GM21576 (cell line): Measurements from ENCODE around the gene BMP6.
A peak's percentile ranks its signal among the peaks of the same experiment; 100 is the strongest.

Experiments used
- ATAC-seq: cut with Tn5 transposase; IDR thresholded peaks from one replicate; pipeline ENCODE4 v1.9.1; 2021; ENCODE audit warnings: mild to moderate bottlenecking, moderate library complexity; ENCODE audit not compliant: unreplicated experiment

BMP6 gene

DNA sequence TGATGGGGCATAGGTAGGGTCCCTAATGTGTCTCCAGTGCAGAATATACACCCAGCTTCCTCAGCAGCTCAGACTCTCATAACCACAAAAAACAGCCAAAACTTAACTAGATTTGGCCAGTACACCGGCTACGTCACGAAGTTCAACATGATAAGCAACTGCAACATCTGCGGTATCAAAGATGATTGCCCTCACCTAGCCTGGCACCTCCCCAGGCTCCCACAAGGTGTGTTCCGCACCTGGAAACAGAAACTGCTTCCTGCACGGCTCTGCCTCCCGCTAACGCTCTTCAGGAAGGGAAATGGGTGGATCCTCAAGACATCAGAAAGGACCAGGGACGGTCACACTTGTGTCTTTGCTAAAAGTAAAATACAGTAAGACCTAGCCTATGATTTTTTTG lies 175.2 kb downstream of the BMP6 start:
- ATAC-seq, result no peak

DNA sequence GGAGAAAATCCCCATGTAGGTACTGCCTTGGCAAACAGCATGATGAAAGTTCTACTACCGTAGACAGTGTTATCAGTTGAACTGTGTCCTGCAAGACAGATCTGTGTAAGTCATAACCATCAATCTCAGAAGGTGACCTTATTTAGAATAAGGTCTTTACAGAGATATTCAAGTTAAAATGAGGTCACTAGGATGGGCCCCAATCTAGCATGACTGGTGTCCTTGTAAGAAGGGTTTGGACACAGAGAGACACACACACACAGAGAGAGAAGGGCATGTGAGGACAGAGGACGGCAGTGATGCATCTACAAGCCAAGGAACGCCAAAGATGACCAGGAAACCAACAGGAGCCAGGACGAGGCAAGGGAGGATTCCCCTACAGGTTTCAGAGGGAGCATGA lies 175.9 kb downstream of the BMP6 start:
- ATAC-seq, result no peak

DNA sequence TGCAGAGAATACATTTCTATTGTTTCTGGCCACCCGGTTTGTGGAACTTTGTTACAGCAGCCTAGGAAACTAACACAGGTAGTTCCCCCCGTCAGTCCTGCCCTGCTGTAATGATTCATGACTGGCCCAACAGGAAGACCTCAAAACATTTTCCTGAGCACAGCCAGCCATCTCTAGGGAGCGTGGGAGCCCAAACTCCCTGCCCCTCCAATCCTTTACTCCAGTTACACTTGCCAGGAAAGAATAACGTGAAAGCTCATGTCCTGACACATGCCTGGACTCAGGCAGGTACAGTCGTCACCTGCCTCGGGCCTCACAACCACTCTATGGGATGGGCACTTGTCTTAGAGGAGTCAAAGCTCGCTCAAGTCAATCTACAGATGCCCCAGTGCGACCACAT lies 176.3 kb downstream of the BMP6 start:
- no peak for ATAC-seq

GRCh38 chr6:7902867-7903266 lies 177.0 kb downstream of the BMP6 start:
- no peak for ATAC-seq

DNA sequence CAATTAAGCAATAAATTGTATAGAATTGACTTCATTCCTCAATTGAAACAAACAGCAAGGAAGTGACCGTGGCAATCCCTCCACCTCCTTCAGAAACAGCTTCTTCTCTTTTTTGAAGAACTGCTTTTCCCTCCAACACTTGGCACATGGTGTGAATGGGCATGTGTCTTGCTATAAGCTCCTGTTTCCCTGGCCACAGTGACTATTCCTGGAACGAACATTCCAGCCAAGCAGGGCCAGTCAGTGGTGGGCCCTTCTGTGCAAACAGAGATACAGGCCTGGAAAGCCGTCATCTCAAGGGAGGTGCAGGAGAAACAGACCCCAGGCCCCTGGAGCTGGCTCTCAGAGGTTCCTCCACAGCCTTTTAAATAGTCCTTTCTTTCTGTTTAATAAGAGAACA lies 177.8 kb downstream of the BMP6 start:
- ATAC-seq, result no peak

- no peak for ATAC-seq
These were observed 178.9 kb downstream of the BMP6 start for GRCh38 chr6:7904654-7905319.

GRCh38 chr6:7905416-7905815 lies 179.5 kb downstream of the BMP6 start:
- no peak for ATAC-seq

DNA sequence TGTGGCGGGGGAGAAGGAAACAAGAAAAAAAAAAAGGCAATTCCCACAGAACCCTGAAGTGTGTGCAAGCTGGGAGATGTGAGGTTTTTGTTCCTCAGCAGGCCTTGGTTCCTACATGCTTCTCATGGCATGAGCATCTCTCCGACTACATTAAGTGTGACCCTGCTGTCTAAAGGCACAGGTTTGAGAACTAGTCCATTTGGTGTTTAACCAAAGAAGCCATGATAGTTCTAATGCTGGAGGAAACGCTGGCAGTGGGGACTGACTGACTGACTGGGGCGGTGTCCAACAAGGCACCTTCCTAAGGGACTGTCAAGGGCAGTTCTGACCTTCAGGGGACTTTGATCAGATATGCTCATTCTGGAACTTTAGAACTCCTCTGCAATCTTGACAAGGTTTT lies 180.8 kb downstream of the BMP6 start:
- ATAC-seq, result no peak

GRCh38 chr6:7907159-7907558 lies 181.3 kb downstream of the BMP6 start:
- no peak for ATAC-seq

DNA sequence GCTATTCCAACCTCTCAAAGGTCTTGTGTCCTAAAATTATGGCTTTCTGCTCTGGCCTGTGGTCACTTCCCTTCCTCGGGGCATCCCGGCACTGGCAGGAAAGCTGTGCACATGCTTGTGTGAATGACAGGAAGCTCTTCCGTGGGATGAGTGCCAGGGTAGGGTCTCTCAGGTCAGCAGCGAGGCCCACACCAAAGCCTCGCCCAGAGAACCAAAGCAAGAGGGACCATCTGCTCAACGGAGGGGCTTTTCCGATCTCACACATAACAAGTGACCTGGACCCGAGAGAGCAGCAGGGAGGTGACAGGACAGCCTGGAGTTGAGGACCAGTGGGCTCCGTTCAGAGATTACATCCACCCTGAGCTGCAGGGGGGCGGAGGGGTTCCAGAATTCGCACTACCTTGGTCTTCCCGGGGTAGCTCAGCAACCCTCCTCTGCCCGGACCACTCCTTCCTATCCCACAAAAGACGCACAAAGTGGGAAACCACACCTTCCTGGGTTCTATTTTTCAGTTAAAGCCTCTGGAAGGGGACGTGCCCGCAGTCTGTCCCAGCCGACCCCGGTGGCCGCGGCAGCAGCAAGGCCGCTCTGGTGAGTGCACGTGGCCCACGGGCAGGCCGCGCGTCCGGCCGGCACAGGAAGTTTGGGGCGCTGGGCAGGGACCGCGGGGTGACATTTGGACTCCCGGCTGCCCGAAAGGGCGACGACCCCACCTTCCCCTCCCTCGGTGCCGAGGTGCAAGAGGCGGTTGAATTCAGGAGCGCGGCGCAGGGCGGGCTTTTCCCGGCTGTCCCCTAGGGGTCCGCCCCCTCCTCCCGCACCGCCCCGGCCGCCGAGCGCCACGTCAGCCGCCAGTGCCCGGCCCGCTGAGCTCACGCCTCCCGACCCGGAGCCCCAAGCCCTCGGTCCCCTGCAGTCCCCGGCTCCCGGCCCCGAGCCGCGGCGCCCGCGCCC lies 183.7 kb downstream of the BMP6 start:
- ATAC-seq, result peak; percentile 29

GRCh38 chr6:7910298-7910653 lies 184.4 kb downstream of the BMP6 start:
- peak; percentile 20 for ATAC-seq

DNA sequence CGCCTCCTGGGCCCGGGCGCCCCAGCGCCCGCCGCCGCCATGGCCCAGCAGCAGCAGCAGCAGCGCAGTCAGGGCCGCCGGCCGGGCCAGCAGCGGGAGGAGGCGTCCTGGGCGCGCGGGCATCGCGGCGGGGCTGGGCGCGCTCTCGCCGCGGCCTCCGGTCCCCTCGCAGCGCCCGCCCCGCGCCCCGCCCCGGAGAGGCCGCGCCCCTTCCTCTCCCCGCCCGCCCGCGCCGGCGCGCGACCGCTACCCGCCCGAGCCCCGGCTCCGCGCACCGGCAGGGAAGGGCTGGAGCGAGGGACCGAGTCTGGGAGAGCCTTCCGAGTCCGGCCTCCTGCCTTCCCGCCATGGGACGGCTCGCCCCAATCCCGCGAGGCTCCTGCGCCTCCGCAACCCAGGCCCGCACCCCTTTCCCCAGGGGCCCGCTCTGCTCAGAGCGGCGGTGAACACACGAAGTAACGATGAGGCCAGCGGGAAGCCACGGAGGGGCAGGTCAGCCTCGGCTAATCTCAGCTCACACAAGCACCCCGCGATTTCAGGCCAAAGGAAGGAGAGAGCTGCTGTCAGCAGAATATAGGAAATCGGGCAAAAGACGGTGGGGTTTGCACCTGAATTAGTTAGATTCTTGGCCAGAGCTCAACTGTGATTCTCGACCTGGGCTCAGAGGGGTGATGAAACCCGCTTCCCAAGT lies 184.9 kb downstream of the BMP6 start, which contains the start of gene TXNDC5:
Gene TXNDC5 (minus strand): TSS at position 135 of the 691 bp plus-strand sequence. CDS start 12 bp downstream, at position 123.
- ATAC-seq, result peak; percentile 46

DNA sequence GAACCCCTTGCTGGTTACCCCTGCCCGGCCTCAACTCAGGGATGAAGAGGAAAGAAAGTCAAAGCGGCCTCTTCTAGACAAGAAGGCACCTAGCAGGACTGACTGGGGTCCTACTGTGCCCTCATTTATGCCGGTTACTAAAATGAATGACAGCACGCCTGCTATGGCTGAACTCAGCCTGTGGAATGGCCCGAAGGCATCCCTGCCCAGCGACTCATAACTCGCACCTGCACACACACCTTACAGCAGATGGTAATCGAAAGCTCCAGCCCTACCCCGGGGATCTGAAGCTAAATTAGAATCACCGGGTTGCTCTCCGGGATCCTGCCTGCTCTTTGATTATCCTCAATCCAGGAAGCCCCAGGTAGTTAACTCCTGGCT lies 185.4 kb downstream of the BMP6 start:
- ATAC-seq, result no peak

DNA sequence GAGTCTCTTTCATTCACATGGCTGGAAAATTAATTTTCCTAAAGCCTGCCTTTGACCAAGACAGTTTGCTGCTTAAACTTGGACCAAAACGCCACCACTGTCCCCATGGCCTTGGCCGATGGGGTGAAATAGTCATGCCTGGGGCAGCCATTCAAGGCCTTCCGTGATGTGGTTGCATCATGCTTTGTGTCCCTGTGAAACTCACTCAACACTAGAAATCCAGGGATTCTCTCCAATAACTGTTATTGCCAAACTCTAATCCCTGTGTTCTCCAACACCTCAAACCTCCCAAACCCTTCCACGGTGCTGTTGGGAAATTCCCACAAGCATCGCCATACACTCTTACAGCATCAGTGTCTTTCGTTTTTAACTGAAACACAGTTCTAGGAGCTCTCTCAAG lies 186.1 kb downstream of the BMP6 start:
- ATAC-seq, result no peak

DNA sequence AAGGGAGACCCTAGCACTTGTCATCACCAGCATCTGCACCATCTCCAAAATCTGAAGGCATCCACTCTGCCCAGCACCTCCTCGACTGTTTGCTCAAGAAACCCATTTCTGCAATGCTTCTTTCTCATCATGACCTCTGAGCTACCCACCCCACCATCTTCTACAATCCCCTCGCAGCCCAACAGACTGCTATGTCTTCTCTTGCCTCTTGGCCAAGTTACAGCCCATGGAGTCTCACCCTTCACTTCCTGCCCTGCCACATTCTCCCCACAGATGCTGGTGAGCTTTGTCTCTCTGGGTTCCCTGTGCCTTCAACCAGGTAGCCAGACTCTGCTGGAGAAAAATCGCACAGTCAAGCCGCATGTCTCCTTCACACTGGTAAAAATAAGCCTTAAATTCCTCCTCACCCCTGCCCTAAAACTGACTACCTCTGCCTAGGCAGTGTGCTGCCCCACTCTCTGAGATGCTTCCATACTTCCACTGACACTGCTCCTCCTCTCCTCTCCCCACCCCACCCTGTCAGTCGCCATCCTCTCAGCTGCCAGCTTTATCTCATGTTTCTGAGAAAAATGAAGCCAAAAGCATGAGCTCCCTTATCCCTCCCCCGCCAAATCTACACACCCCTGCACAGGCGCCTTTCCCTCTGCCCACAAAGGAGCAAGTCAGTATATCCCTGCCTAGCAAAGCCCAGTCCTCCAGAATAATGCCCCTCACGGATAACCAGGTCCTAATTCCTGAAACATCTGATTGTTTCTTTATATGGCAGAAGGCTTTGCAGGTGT lies 187.0 kb downstream of the BMP6 start:
- no peak for ATAC-seq

- no peak for ATAC-seq
These were observed 188.4 kb downstream of the BMP6 start for GRCh38 chr6:7914311-7914710.

GRCh38 chr6:7914991-7915789 lies 189.3 kb downstream of the BMP6 start:
- no peak for ATAC-seq

- peak; percentile 89 for ATAC-seq
These were observed 191.1 kb downstream of the BMP6 start for GRCh38 chr6:7916959-7917358.

GRCh38 chr6:7917729-7918128 lies 191.8 kb downstream of the BMP6 start:
- no peak for ATAC-seq

DNA sequence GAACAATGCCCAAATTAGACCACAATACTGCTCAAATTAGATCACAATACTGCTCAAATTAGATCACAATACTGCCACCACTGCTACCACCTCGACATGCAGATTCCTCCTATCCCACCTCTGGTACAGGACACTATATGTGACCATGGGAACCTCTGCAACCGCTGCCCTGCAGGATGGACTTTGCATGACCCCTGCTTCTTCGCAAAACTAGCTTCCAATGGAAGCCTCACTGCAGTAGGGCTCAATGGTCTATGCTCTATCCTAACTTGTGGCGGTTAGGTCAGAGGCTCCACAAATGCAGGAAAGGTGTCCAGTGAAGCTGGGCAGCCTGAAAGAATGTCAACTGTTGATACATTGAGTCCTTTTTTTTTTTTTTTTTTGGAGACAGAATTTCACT lies 192.5 kb downstream of the BMP6 start:
- ATAC-seq, result no peak
